Dendritic cell treated with granulocyte-macrophage colony-stimulating factor and Interleukin-4, amounts not matched to agents 40 ng/mL and 50 ng/mL, for 4 days (primary cell): ENCODE results near the gene AKR1C2.
"Not testable (repeated sequence)": the region's sequence is repeated elsewhere in the genome, so short reads cannot be mapped to it uniquely, and the experiment has no call there.

ENCODE experiments used
- H3K27ac Mint-ChIP-seq: one replicate; pipeline ENCODE4 v1.8.0; 2022; ENCODE audit warnings: mild to moderate bottlenecking, mixed read lengths
- H3K27me3 Mint-ChIP-seq: one replicate; pipeline ENCODE4 v1.8.0; 2022; ENCODE audit warnings: mild to moderate bottlenecking, mixed read lengths
- H3K36me3 Mint-ChIP-seq: one replicate; pipeline ENCODE4 v1.8.0; 2022; ENCODE audit warnings: low read depth, mixed read lengths
- H3K4me1 Mint-ChIP-seq: one replicate; pipeline ENCODE4 v1.8.0; 2022; ENCODE audit warnings: low read depth, mixed read lengths
- H3K4me3 Mint-ChIP-seq: one replicate; pipeline ENCODE4 v1.8.0; 2022; ENCODE audit warnings: mild to moderate bottlenecking, moderate library complexity, mixed read lengths
- H3K9me3 Mint-ChIP-seq: one replicate; pipeline ENCODE4 v1.8.0; 2022; ENCODE audit warnings: mixed read lengths
- intact Hi-C: fragments of 100-400 bp; cut with micrococcal nuclease; formaldehyde crosslinking; loops from one replicate; pipeline ENCODE4 v1.15.0; 2022

AKR1C2 gene

DNA sequence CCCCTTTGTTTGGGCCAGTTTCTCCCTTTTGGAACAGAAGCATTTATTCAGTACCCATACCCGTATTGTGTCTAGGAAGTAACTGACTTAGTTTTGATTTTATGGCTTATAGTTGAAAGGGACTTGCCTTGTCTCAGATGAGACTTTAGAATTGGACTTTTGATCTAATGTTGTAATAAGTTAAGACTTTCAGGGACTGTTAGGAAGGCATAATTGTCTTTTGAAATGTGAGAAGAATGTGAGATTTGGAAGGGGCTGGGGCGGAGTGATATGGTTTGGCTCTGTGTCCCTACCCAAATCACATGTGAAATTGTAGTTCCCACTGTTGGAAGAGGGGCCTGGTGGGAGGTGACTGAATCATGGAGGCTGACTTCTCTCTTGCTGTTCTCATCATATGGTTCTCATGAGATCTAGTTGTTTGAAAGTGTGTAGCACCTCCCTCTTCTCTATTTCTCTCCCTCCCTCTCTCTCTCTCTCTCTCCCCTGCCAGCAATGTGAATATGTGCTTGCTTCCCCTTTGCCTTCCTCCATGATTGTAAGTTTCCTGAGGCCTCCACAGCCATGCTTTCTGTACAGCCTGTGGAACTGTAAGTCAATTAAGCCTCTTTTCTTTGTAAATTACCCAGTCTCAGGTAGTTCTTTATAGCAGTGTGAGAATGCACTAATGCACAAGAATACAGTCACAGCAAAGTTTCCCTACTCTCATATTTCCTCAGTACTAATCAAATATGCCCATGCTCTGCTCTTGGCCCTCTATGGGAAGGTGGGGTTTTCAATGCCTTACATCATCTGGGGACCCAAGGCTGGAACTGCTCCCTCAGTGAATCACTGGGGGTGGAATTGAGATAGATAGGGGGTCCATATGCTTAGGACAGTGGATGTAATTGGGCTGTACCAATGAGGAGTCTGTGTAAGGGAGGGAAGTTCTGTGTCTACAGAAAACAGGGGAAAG is 57.6 kb downstream of the AKR1C2 start:
- Mint-ChIP-seq H3K4me3 (no peak overlapping the region), H3K36me3 (no peaks in the 10 kb centered on the region), H3K4me1 (no peaks in the 10 kb centered on the region), H3K9me3 (peaks cover 10% of the 10 kb centered on the region), H3K27ac (no peak overlapping the region), H3K27me3 (no peaks in the 10 kb centered on the region)
- intact Hi-C loops, result no loop called here

DNA sequence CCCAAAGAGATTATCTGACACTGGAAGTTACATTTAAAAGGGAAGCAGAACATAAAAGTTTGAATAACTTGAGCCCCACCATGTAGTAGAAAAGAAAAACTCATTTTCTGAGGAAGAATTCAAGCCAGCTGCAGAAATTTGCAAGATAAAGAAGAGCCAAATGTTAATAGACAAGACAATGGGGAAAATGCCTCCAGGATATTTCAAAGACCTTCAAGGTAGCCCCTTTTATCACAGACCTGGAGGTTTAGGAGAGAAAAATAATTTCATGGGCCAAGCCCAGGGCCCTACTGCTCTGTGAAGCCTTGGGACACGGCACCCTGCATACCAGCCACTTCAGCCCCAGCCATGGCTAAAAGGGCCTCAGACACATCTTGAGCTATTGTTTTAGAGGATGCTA is 58.8 kb downstream of the AKR1C2 start:
- no peak overlapping the region for H3K4me3 Mint-ChIP-seq
- H3K27ac Mint-ChIP-seq, result no peak overlapping the region
- H3K36me3 Mint-ChIP-seq, result no peaks in the 10 kb centered on the region
- intact Hi-C loops, result no loop called here
- H3K4me1 Mint-ChIP-seq, result no peaks in the 10 kb centered on the region
- H3K9me3 Mint-ChIP-seq, result peaks cover 10% of the 10 kb centered on the region
- H3K27me3 Mint-ChIP-seq, result no peaks in the 10 kb centered on the region

DNA sequence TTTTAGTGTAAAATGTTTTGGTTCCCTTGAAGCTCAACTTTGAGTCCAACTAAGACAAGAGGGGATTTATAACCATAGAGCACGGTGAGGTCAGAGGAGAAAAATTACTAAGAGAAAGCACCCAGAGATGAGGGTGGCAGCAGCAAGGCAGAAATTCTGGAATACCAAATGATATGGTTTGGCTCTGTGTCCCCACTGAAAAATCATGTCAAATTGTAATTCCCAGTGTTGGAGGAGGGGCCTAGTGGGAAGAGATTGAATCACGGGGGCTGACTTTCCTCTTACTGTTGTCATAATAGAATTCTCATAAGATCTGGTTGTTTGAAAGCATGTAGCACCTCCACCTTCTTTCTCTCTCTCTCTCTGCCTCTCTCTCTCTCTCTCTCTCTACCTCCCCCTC is 59.8 kb downstream of the AKR1C2 start:
- Mint-ChIP-seq H3K4me3 (no peak overlapping the region), H3K4me1 (no peaks in the 10 kb centered on the region), H3K27me3 (no peaks in the 10 kb centered on the region), H3K9me3 (peaks cover 10% of the 10 kb centered on the region), H3K36me3 (no peaks in the 10 kb centered on the region), H3K27ac (no peak overlapping the region)
- intact Hi-C loops, result no loop called here

DNA sequence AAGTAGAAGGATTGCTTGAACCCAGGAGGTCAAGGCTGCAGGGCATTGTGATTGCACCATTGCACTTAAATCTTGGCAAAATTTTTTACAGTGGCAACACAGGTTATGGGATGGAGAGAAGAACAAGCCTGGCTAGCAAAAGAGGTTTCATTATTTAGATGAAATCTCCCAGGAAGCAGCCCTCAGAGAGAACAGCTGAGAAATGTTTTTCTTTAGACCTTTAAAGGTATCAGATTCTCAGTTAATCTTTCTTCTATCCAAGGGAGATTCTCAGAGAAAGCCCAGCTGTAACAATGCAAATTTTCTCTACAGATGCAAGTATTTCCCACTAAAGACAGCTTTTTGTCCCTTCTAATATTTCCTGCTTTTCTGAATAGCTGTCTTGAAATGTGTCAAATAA is 60.2 kb downstream of the AKR1C2 start:
- H3K27ac Mint-ChIP-seq, H3K27me3 Mint-ChIP-seq, H3K4me1 Mint-ChIP-seq, intact Hi-C loops, H3K4me3 Mint-ChIP-seq, H3K36me3 Mint-ChIP-seq: not testable (repeated sequence)
- peaks cover 10% of the 10 kb centered on the region for H3K9me3 Mint-ChIP-seq

DNA sequence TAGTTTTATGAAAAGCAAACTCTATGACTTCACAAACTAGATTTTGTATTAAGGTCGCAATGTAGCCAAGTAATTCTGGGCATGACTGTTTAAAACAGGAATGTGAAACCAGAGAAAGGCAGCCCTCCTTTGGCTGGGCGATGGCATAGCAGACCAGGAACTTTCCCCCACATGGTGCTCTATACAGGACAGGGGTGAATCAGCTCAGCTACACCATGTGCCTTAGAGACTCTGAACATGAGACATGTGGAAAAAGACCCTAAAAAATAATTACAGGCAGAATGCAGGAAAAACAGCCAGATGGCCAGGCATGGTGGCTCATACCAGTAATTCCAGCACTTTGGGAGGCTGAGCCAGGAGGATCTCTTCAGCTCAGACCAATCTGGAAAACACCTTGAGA is 60.7 kb downstream of the AKR1C2 start:
- H3K9me3 Mint-ChIP-seq, result peaks cover 10% of the 10 kb centered on the region
- H3K36me3 Mint-ChIP-seq, H3K4me1 Mint-ChIP-seq, H3K4me3 Mint-ChIP-seq, intact Hi-C loops, H3K27ac Mint-ChIP-seq, H3K27me3 Mint-ChIP-seq: not testable (repeated sequence)

DNA sequence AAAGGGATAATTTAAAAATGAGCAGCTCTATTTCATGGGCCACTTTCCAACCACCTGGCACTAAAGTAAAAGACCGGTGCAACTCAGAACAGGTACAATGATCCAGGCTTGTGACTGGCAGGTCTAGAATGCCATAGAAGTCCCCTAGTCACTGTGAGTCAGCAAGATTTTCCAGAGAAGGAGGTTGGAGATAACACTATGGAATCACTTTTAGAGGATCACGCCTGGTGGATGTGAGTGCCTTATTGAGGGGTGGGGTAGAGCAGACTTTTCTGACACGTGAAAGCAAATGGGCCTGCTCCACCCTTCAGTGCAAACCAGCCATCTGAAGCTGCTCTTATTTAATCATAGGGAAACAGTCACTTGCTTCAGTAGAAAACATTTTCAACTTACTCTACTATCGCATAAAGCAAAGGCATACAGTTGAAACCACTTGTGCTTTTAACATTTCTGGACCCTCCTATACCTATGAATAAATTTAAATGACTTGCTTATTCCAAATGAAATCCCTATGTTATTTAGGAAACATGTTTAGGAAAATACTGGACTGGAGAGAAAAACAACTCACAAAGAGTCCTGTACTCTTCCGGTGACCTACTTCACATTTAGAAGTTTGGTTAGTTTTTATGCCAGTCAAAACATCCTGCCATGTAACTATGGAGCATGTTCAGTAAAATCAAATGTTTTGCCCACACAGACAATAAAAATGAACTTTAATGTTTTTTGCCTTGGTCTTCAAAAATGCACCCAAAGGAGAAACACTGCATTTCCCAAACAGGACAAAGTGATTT is 61.9 kb downstream of the AKR1C2 start:
- Mint-ChIP-seq H3K4me1 (no peaks in the 10 kb centered on the region), H3K36me3 (no peaks in the 10 kb centered on the region), H3K27me3 (no peaks in the 10 kb centered on the region), H3K27ac (no peak overlapping the region), H3K4me3 (no peak overlapping the region), H3K9me3 (peaks cover 10% of the 10 kb centered on the region)
- intact Hi-C loops, result no loop called here

DNA sequence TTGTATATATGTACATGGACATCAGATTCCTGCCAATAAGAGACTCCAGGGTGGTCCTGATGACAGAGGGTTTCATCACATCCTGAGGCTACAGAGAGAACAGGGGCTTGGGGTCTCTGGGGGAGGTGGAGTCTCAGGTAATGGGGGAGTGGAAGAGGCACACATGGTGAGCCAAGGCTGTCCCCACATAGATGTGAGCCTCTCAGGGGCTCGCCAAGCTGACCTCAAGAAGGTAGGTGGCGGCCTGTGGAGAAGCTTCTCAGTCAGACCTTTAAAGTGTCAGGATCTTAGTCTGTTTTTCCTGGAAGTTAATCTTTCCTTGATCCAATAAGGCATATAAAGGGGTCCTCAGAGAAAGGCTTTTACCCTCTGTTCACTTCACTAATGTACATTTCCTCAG is 62.7 kb downstream of the AKR1C2 start:
- H3K27ac Mint-ChIP-seq, H3K36me3 Mint-ChIP-seq, H3K27me3 Mint-ChIP-seq, intact Hi-C loops, H3K4me3 Mint-ChIP-seq, H3K4me1 Mint-ChIP-seq, H3K9me3 Mint-ChIP-seq: not testable (repeated sequence)

DNA sequence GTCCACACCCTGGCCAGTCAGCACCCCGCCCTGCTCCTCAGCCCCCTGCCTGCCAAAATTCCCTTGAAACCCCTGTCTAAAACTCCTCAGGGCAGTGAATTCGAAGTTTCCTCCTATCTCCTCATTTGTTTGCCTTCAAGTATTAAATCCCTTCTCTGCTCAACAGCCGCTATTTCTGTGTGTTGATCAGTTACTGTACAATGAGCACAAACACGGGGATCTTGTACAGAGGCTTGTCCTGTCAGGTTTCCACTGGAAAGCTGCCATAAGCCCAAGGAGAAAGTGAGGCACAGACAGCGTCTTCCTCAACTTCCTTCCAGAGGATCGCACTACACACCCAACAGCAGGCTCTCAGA is 63.6 kb downstream of the AKR1C2 start:
- H3K9me3 Mint-ChIP-seq, H3K4me1 Mint-ChIP-seq, intact Hi-C loops, H3K4me3 Mint-ChIP-seq, H3K27me3 Mint-ChIP-seq, H3K27ac Mint-ChIP-seq, H3K36me3 Mint-ChIP-seq: not testable (repeated sequence)

DNA sequence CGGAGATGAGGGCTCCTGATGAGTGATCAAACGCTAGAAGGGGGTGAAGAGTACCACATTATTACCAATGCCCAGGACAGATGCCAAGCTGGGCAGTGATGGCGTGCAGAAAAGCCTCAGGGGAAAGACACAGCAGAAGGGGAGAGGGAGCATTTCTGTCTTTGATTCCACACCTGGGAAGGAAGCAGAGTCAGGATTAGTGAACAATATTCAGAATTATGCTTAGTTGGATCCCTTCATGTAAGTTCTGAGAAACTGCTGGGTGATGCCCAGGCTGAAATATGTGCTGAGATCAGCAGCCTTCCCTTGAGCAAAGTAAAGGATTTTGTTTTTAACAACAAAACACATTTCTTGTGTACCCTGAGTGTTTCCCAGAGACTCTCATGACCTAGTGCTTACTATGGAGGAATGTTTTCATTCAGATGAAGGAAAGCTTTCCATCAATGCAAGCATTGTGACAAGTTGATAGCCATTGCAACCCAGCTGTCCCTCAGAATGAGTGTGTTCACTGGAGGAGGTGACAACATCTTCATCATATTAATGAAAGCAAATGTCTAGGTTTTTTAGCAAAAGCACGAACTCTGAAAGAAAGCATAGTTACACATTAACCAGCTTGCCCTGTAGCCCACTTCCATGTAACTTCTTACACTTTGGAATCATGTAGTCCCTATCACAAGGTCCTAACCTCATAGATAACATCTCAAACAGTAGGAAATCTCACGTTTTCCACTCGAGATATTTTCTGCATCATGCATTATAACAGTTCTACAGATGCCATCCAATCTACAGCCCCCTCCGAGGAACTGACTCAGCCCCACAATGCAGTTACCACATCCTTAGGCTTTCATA is 64.2 kb downstream of the AKR1C2 start:
- Mint-ChIP-seq H3K27me3 (no peaks in the 10 kb centered on the region), H3K4me1 (no peaks in the 10 kb centered on the region), H3K4me3 (no peak overlapping the region), H3K9me3 (no peaks in the 10 kb centered on the region), H3K36me3 (no peaks in the 10 kb centered on the region), H3K27ac (no peak overlapping the region)
- intact Hi-C loops, result no loop called here
